Esophagus muscularis mucosa (tissue), 4 donors: ENCODE measurements around the gene RAB22A. TPM values are rescaled to one million over a fixed set of nuclear protein-coding genes. Genes with fewer than 3 reads are reported as not detected.

Experiments
- DNase-seq: peaks from one replicate; pipeline ENCODE4 v3.0.0-alpha.2; 2017; ENCODE audit errors: extremely low spot score
- H3K27ac ChIP-seq, 4 donors: fragments of 200-600 bp; sonication (generic); replicated peaks in 1 of 4; 1 replicate in 3 of 4; 2 replicates in 1 of 4; pipeline ENCODE4 v1.5.1; 2016 to 2019; ENCODE audit warnings: mild to moderate bottlenecking in 1 of 4
- H3K27me3 ChIP-seq, 4 donors: fragments of 200-600 bp; sonication (generic); one replicate each; pipeline versions ENCODE4 v1.5.1 to v1.6.0; 2016 to 2019
- H3K36me3 ChIP-seq, 4 donors: fragments of 200-600 bp; sonication (generic); one replicate each; pipeline ENCODE4 v1.5.1; 2016 to 2019
- H3K4me1 ChIP-seq, 4 donors: fragments of 200-600 bp; sonication (generic); one replicate each; pipeline ENCODE4 v1.5.1; 2016 to 2019
- H3K4me3 ChIP-seq, 4 donors: fragments of 200-600 bp; sonication (generic); 1 replicate in 2 of 4; 2 replicates in 2 of 4; pipeline ENCODE4 v1.5.1; 2016 to 2019; ENCODE audit warnings: mild to moderate bottlenecking in 4 of 4, moderate library complexity in 1 of 4
- H3K9me3 ChIP-seq, 4 donors: fragments of 200-600 bp; sonication (generic); 1 replicate in 3 of 4; 2 replicates in 1 of 4; pipeline ENCODE4 v1.5.1; 2016 to 2019
- CTCF ChIP-seq, 3 experiments: fragments of 200-600 bp in 2 of 3; fragments of 450-650 bp in 1 of 3; sonication (generic) in 2 of 3; IDR thresholded peaks; one replicate each; pipeline ENCODE4 v1.5.1; 2017 to 2019; ENCODE audit warnings: antibody characterized with exemption in 3 of 3, mild to moderate bottlenecking in 2 of 3, moderate library complexity in 1 of 3
- EP300 ChIP-seq: sonication (generic); formaldehyde crosslinking; IDR thresholded peaks from one replicate; pipeline ENCODE4 v1.6.1; 2017; ENCODE audit warnings: antibody characterized with exemption
- POLR2A ChIP-seq: fragments of 450-650 bp; IDR thresholded peaks from one replicate; pipeline ENCODE4 v1.6.1; 2017; ENCODE audit warnings: antibody characterized with exemption, moderate library complexity, mild to moderate bottlenecking, low read depth
- POLR2AphosphoS5 ChIP-seq, 2 donors: sonication (generic); formaldehyde crosslinking; IDR thresholded peaks; one replicate each; pipeline ENCODE4 v1.6.1; 2017; ENCODE audit warnings: antibody characterized with exemption in 2 of 2
- WGBS: methylation state at CpG from one replicate; pipeline ENCODE4 v1.1.5; 2018; 5-methylcytosine and 5-hydroxymethylcytosine counted together
- intact Hi-C: fragments of 100-400 bp; cut with DNase I; formaldehyde crosslinking; loops from one replicate; pipeline ENCODE4 v1.15.1; 2023
- total RNA-seq, 4 donors: library from RNA; depleted of rRNA; stranded (reverse); fragments of >200 nt; gene quantifications; one replicate each; pipeline versions ENCODE4 v1.1.0 to v1.2.1, GENCODE V29; 2016

Gene RAB22A
- total RNA-seq, 4 donors from 2014 or later, result 17.9 to 24.0 (median 20.4) TPM

DNA sequence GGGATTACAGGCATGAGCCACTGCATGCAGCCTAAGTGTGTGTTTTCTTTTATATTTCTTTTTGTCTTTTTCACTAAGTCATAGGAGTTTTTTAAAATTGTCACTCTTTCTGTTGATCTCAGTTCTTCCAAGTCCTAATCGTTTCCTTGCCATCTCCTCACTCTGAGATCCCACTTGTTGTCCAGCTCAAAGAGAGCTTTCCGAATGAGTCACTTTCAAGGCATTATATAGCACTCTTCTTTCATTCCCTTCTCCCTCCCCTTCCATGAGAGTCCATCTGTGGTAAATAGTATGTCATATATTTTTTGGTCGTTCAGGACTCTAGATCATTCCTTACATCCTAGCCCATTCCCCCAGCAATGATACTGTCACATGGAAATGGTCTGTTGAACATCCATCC lies 83.8 kb downstream of the RAB22A start:
- WGBS, result 66% methylated on average over 3 of the region's 3 CpGs
- no peak overlapping the region for H3K27ac ChIP-seq
- H3K4me3 ChIP-seq, result no peak overlapping the region
- TF ChIP-seq POLR2AphosphoS5 (IDR thresholded peaks at IDR 0.05), result no peak
- no peak for TF ChIP-seq POLR2A
- TF ChIP-seq EP300, result no peak
- TF ChIP-seq CTCF (IDR thresholded peaks at IDR 0.05), result no peak
- no peaks in the 10 kb centered on the region for H3K27me3 ChIP-seq
- intact Hi-C loops, result no loop called here
- H3K36me3 ChIP-seq, result peaks cover 0 to 4% (median 0%) of the 10 kb centered on the region in 4 donors
- H3K4me1 ChIP-seq, result peaks cover 42 to 78% (median 60%) of the 10 kb centered on the region in 4 donors
- no peaks in the 10 kb centered on the region for H3K9me3 ChIP-seq
- no peak for DNase-seq

- 77% methylated on average over 4 of the region's 4 CpGs for WGBS
- Histone ChIP-seq H3K27me3 (no peaks in the 10 kb centered on the region), H3K9me3 (no peaks in the 10 kb centered on the region), H3K4me3 (no peak overlapping the region), H3K4me1 (peaks cover 46 to 89% (median 70%) of the 10 kb centered on the region in 4 donors), H3K27ac (no peak overlapping the region), H3K36me3 (peaks cover 0 to 4% (median 0%) of the 10 kb centered on the region in 4 donors)
- DNase-seq, result no peak
- no peak for TF ChIP-seq POLR2A
- TF ChIP-seq POLR2AphosphoS5 (IDR thresholded peaks at IDR 0.05), result no peak
- no peak for TF ChIP-seq CTCF (IDR thresholded peaks at IDR 0.05)
- no peak for TF ChIP-seq EP300
- intact Hi-C loops, result no loop called here
These were observed 85.3 kb downstream of the RAB22A start for GRCh38 chr20:58394801-58395200.

DNA sequence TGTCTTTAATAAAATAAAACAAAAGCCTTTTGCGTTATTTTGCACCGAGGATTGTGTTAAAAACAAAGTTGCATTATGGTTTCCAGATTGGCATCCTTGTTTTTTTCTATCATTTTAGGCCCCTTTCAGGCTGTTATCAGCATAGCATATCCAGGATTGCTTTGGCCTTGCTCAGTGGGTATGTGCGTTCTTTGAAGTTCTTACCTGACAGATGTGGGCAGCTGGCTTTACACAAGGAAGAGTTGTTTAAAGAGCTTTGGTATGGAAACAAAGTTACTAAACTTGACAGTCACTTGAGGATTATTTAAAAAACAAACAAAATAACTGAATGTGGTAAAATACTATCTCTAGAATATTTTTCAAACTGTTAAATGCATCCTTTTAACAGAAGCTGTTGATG lies 86.1 kb downstream of the RAB22A start:
- H3K4me1 ChIP-seq, result peaks cover 45 to 88% (median 69%) of the 10 kb centered on the region in 4 donors
- intact Hi-C loops, result no loop called here
- H3K36me3 ChIP-seq, result peaks cover 0 to 4% (median 0%) of the 10 kb centered on the region in 4 donors
- no peak overlapping the region for H3K27ac ChIP-seq
- no peak overlapping the region for H3K4me3 ChIP-seq
- 88% methylated on average over 3 of the region's 3 CpGs for WGBS
- no peaks in the 10 kb centered on the region for H3K9me3 ChIP-seq
- no peaks in the 10 kb centered on the region for H3K27me3 ChIP-seq
- no peak for DNase-seq
- TF ChIP-seq CTCF (IDR thresholded peaks at IDR 0.05) (no peak), EP300 (no peak), POLR2AphosphoS5 (IDR thresholded peaks at IDR 0.05) (no peak), POLR2A (no peak)

- TF ChIP-seq EP300, result no peak
- TF ChIP-seq POLR2AphosphoS5 (IDR thresholded peaks at IDR 0.05), result no peak
- TF ChIP-seq POLR2A, result no peak
- no peak for TF ChIP-seq CTCF (IDR thresholded peaks at IDR 0.05)
- no peak overlapping the region for H3K4me3 ChIP-seq
- no peak for DNase-seq
- H3K36me3 ChIP-seq, result no peaks in the 10 kb centered on the region
- H3K4me1 ChIP-seq, result peaks cover 33 to 78% (median 68%) of the 10 kb centered on the region in 4 donors
- no peaks in the 10 kb centered on the region for H3K9me3 ChIP-seq
- no peaks in the 10 kb centered on the region for H3K27me3 ChIP-seq
- intact Hi-C loops, result no loop called here
- no peak overlapping the region for H3K27ac ChIP-seq
- WGBS, result 98% methylated on average over 6 of the region's 6 CpGs
These were observed 87.9 kb downstream of the RAB22A start for GRCh38 chr20:58397429-58397828.

DNA sequence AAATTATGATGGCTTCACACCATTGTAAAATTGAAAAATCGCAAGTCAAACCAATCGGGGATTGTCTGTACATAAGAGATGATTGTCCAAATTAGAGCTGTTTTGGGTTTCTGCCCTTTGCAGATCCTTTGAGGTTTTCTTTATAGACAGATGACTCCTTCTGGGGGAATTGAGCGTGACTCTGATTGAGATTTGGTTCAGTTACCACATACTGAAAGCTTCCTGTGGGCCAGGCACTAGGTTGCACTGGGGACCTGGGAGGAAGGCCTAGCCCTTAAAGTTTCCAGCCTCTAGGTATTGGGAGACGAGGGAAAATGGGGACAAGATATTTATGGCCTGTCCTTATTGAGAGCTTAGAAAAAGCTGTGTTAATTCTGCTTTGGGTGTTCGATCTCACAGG lies 88.7 kb downstream of the RAB22A start:
- WGBS, result 69% methylated on average over 5 of the region's 5 CpGs
- TF ChIP-seq EP300, result no peak
- no peak for TF ChIP-seq CTCF (IDR thresholded peaks at IDR 0.05)
- no peak for TF ChIP-seq POLR2AphosphoS5 (IDR thresholded peaks at IDR 0.05)
- TF ChIP-seq POLR2A, result no peak
- no peak for DNase-seq
- Histone ChIP-seq H3K9me3 (no peaks in the 10 kb centered on the region), H3K4me1 (peaks cover 27 to 77% (median 66%) of the 10 kb centered on the region in 4 donors), H3K27ac (no peak overlapping the region), H3K4me3 (no peak overlapping the region), H3K36me3 (no peaks in the 10 kb centered on the region), H3K27me3 (no peaks in the 10 kb centered on the region)
- intact Hi-C loops, result no loop called here
